ENCODE data around the gene ARPC2. TPM values are rescaled to one million over a fixed set of nuclear protein-coding genes. Genes with fewer than 3 reads are reported as not detected.

The ARPC2 gene
- polyA plus RNA-seq, 1 experiment = 831 TPM

DNA sequence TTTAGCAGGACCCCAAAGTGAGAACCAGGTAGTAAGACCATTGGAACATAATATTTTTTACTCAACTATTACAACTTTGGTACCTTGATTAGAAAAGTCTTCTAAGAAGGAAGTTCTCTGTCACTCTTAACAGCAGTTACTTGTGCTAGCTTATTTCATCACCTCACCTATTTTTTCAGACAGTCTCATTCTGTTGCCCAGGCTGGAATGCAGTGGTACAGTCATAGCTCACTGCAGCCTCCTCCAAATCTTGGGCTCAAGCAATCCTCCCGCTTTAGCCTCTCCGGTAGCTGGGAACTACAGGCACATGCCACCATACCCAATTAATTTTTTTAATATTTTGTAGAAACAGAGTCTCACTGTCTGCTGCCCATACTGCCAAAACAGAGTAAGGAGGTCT lies 18.0 kb downstream of the ARPC2 start:
- Histone ChIP-seq H3K27me3 (ENCODE audit: control insufficient read depth, insufficient read depth, low read length) (no peaks in the 10 kb centered on the region), H3K36me3 (ENCODE audit: control insufficient read depth, insufficient read depth, low read length) (peaks cover 26% of the 10 kb centered on the region), H3K4me3 (ENCODE audit: low read depth, low read length) (no peak overlapping the region)
- TF ChIP-seq, protein P1, sequence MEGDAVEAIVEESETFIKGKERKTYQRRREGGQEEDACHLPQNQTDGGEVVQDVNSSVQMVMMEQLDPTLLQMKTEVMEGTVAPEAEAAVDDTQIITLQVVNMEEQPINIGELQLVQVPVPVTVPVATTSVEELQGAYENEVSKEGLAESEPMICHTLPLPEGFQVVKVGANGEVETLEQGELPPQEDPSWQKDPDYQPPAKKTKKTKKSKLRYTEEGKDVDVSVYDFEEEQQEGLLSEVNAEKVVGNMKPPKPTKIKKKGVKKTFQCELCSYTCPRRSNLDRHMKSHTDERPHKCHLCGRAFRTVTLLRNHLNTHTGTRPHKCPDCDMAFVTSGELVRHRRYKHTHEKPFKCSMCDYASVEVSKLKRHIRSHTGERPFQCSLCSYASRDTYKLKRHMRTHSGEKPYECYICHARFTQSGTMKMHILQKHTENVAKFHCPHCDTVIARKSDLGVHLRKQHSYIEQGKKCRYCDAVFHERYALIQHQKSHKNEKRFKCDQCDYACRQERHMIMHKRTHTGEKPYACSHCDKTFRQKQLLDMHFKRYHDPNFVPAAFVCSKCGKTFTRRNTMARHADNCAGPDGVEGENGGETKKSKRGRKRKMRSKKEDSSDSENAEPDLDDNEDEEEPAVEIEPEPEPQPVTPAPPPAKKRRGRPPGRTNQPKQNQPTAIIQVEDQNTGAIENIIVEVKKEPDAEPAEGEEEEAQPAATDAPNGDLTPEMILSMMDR (IDR thresholded peaks at IDR 0.05; ENCODE audit: insufficient read depth, low read depth, low read length) = no peak
- DNase-seq (ENCODE audit: low read depth) = no peak
- POLR2A ChIA-PET = no interaction called here
- CTCF ChIA-PET = no interaction called here

DNA sequence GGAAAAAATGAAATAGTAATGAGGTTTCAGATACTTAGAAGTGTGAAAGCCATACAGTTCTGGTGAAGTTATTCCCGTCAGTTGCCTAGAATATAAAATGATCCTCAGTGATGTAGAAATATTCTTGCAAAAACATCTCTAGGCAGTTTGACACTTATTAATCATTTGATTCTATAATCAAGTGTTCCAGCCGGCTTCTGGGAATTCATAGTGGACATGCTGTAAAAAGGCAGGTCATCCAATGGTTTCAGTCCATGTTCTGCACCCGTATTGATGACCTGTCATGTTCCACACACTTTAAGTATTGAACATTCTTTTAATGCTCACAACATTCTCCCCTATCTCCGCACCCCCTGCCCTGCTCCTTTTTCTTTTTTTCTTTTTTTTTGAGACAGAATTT lies 19.8 kb downstream of the ARPC2 start:
- CTCF ChIA-PET = no interaction called here
- TF ChIP-seq, protein P1 (IDR thresholded peaks at IDR 0.05; ENCODE audit: insufficient read depth, low read depth, low read length) = no peak
- Histone ChIP-seq H3K27me3 (ENCODE audit: control insufficient read depth, insufficient read depth, low read length) (no peaks in the 10 kb centered on the region), H3K36me3 (ENCODE audit: control insufficient read depth, insufficient read depth, low read length) (peaks cover 23% of the 10 kb centered on the region), H3K4me3 (ENCODE audit: low read depth, low read length) (no peak overlapping the region)
- no peak for DNase-seq (ENCODE audit: low read depth)
- POLR2A ChIA-PET = no interaction called here

DNA sequence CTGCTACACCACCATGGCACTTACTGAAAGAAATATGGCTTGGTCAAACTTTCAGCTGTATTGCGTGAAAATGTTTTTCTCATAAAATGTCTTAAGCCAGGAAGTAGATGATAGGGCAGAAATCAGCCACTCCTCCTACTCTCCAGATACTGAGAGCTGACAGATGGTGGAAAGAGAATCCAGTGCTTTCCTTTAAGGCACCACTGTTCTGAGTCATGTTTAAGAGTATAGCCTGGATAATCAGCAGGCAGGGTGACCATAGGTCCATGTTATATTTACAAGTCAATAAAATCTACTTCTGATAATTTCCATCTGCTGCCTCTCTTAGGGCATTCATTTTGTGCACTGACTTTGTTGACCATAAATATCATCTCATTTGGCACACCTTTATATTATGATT lies 21.9 kb downstream of the ARPC2 start:
- Histone ChIP-seq H3K36me3 (ENCODE audit: control insufficient read depth, insufficient read depth, low read length) (peaks cover 23% of the 10 kb centered on the region), H3K27me3 (ENCODE audit: control insufficient read depth, insufficient read depth, low read length) (no peaks in the 10 kb centered on the region), H3K4me3 (ENCODE audit: low read depth, low read length) (no peak overlapping the region)
- DNase-seq (ENCODE audit: low read depth) = no peak
- CTCF ChIA-PET = no interaction called here
- TF ChIP-seq, protein P1 (IDR thresholded peaks at IDR 0.05; ENCODE audit: insufficient read depth, low read depth, low read length) = no peak
- POLR2A ChIA-PET = no interaction called here

- H3K36me3 ChIP-seq (ENCODE audit: control insufficient read depth, insufficient read depth, low read length) = peaks cover 40% of the 10 kb centered on the region
- TF ChIP-seq, protein P1 (IDR thresholded peaks at IDR 0.05; ENCODE audit: insufficient read depth, low read depth, low read length) = no peak
Observed at GRCh38 chr2:218244204-218244603, 27.2 kb downstream of the ARPC2 start.

DNA sequence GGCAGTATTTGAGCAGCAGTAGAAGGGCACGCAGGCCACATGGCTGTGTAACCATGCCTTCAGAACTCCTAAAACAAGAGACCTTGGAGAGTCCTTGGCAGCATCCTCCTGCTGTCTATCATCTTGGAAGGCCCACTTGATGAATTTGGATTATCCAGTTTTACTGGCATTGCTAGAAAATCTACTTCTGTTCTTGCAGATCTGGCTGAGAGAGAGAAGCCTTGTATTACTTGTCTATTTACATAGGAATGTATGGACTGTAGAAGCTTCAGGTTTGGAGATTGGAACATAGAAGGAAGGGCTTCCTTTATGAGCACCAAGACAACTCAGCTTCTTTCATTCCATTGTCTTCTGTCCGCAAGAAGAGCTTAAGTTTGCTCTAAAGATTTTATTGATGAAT lies 27.7 kb downstream of the ARPC2 start:
- Histone ChIP-seq H3K27me3 (ENCODE audit: control insufficient read depth, insufficient read depth, low read length) (no peaks in the 10 kb centered on the region), H3K4me3 (ENCODE audit: low read depth, low read length) (no peak overlapping the region), H3K36me3 (ENCODE audit: control insufficient read depth, insufficient read depth, low read length) (peaks cover 44% of the 10 kb centered on the region)
- no peak for DNase-seq (ENCODE audit: low read depth)
- CTCF ChIA-PET = interaction anchor here (2.1 kb wide), 1 partner anchor 13 kb away, joined by 7 read pairs; no protein-coding TSS in a partner anchor
- TF ChIP-seq, protein P1 (IDR thresholded peaks at IDR 0.05; ENCODE audit: insufficient read depth, low read depth, low read length) = no peak
- POLR2A ChIA-PET = no interaction called here

More at GRCh38 chr2:218244204-218244603, 27.2 kb downstream of the ARPC2 start:
- ChIA-PET POLR2A (no interaction called here), CTCF (interaction anchor here (2.1 kb wide), 1 partner anchor 13 kb away, joined by 7 read pairs; no protein-coding TSS in a partner anchor)
- Histone ChIP-seq H3K27me3 (ENCODE audit: control insufficient read depth, insufficient read depth, low read length) (no peaks in the 10 kb centered on the region), H3K4me3 (ENCODE audit: low read depth, low read length) (no peak overlapping the region)
- no peak for DNase-seq (ENCODE audit: low read depth)

Measured in BJ (cell line).